GM12878 (cell line): ENCODE results near the gene CYB5B. TPM values are rescaled to one million over a fixed set of nuclear protein-coding genes. Genes with fewer than 3 reads are reported as not detected.

Source experiments
- CHD2 ChIP-seq: IDR thresholded peaks from 2 replicates; pipeline ENCODE4 v1.6.1; 2011; ENCODE audit warnings: low read depth, low read length, improper control_type of control experiment, borderline replicate concordance
- EED ChIP-seq: sonication (generic); IDR thresholded peaks from 2 replicates; pipeline ENCODE4 v1.6.1; 2016; ENCODE audit warnings: antibody characterized with exemption, low read depth
- polyA plus RNA-seq, 11 experiments: library from polyadenylated mRNA; depleted of rRNA in 4 of 11; unstranded in 6 of 11; stranded (reverse) in 5 of 11; fragments of >200 nt; fragmentation: Nextera tagmentation in 4 of 11; fragmentation: Illumina TruSeq in 1 of 11; extraction: Ambion mirVana in 4 of 11; extraction: Trizol in 1 of 11; gene quantifications; 1 replicate in 1 of 11; 2 replicates in 10 of 11; pipeline versions ENCODE4 v1.2.1 to v1.2.3, GENCODE V29; 2011 to 2016; ENCODE audit warnings: inconsistent platforms in 2 of 11, missing spikeins in 2 of 11, low read depth in 1 of 11
- total RNA-seq, 4 experiments: library from RNA; depleted of rRNA in 3 of 4; stranded (reverse); fragments of >200 nt in 3 of 4; fragmentation: Illumina TruSeq in 1 of 4; extraction: Trizol in 1 of 4; gene quantifications; 2 replicates each; pipeline versions ENCODE4 v1.2.1 to v1.2.3, GENCODE V29; 2013 to 2021
- TF ChIP-seq, protein P1 (sequence below): IDR thresholded peaks from 2 replicates; pipeline ENCODE4 v1.6.1; 2012; ENCODE audit warnings: mild to moderate bottlenecking, low read depth, low read length
- TF ChIP-seq, protein P2 (sequence below): fragments of 450-650 bp; formaldehyde crosslinking; IDR thresholded peaks from 2 replicates; pipeline ENCODE4 v1.4.0; 2020; ENCODE audit warnings: mild to moderate bottlenecking, moderate library complexity

The CYB5B gene
- total and polyA plus RNA-seq, 10 of the 15 experiments (the other 5 are each of a cell fraction or from before 2014, with no cell fraction given), result 145 to 305 (median 179) TPM

DNA sequence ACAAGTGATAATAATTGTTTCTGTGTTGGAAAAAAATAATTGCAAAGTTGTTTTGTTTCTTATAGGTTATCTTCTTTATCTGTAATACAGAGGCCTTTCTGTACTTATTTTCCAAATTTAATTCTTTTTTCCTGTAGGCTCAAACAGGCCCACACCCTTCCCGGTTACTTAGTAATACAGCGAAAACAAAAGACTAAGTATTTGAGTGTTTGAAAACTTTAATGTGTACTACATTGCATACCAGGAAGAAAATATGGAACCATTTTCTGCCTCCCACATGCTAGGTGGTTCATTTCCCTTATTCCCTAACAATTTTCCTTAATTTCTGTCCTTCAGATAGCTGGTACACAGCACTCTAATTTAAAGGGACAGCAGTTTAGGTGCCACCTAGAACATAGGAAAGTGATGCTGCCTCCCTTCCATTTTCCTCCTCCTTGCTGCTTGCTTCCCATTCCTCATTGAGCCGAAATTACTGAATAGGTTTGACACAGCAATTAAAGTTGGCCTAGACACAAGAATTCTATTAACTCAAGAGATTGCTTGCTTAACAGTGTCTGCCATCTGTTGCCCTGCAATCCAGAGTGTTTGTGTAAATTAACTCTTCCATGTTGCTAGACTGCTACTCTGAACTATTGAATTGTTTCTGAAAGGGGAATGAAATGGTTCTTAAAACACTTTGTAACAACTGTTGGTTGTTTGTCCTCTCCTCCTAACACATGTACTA is 24.2 kb downstream of the CYB5B start (continued):
- TF ChIP-seq, protein P1, sequence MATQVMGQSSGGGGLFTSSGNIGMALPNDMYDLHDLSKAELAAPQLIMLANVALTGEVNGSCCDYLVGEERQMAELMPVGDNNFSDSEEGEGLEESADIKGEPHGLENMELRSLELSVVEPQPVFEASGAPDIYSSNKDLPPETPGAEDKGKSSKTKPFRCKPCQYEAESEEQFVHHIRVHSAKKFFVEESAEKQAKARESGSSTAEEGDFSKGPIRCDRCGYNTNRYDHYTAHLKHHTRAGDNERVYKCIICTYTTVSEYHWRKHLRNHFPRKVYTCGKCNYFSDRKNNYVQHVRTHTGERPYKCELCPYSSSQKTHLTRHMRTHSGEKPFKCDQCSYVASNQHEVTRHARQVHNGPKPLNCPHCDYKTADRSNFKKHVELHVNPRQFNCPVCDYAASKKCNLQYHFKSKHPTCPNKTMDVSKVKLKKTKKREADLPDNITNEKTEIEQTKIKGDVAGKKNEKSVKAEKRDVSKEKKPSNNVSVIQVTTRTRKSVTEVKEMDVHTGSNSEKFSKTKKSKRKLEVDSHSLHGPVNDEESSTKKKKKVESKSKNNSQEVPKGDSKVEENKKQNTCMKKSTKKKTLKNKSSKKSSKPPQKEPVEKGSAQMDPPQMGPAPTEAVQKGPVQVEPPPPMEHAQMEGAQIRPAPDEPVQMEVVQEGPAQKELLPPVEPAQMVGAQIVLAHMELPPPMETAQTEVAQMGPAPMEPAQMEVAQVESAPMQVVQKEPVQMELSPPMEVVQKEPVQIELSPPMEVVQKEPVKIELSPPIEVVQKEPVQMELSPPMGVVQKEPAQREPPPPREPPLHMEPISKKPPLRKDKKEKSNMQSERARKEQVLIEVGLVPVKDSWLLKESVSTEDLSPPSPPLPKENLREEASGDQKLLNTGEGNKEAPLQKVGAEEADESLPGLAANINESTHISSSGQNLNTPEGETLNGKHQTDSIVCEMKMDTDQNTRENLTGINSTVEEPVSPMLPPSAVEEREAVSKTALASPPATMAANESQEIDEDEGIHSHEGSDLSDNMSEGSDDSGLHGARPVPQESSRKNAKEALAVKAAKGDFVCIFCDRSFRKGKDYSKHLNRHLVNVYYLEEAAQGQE, result no peak
- TF ChIP-seq CHD2, result no peak
- TF ChIP-seq, protein P2, sequence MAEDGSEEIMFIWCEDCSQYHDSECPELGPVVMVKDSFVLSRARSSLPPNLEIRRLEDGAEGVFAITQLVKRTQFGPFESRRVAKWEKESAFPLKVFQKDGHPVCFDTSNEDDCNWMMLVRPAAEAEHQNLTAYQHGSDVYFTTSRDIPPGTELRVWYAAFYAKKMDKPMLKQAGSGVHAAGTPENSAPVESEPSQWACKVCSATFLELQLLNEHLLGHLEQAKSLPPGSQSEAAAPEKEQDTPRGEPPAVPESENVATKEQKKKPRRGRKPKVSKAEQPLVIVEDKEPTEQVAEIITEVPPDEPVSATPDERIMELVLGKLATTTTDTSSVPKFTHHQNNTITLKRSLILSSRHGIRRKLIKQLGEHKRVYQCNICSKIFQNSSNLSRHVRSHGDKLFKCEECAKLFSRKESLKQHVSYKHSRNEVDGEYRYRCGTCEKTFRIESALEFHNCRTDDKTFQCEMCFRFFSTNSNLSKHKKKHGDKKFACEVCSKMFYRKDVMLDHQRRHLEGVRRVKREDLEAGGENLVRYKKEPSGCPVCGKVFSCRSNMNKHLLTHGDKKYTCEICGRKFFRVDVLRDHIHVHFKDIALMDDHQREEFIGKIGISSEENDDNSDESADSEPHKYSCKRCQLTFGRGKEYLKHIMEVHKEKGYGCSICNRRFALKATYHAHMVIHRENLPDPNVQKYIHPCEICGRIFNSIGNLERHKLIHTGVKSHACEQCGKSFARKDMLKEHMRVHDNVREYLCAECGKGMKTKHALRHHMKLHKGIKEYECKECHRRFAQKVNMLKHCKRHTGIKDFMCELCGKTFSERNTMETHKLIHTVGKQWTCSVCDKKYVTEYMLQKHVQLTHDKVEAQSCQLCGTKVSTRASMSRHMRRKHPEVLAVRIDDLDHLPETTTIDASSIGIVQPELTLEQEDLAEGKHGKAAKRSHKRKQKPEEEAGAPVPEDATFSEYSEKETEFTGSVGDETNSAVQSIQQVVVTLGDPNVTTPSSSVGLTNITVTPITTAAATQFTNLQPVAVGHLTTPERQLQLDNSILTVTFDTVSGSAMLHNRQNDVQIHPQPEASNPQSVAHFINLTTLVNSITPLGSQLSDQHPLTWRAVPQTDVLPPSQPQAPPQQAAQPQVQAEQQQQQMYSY (CRISPR knock-in tag), result no peak
- no peak for TF ChIP-seq EED
